T-cell (primary cell): ENCODE measurements around the gene GJA9. TPM values are rescaled to one million over a fixed set of nuclear protein-coding genes. Genes with fewer than 3 reads are reported as not detected.

Experiments used
- ATAC-seq, 4 experiments: fragments of 200-7000 bp in 3 of 4; fragments of 150-1000 bp in 1 of 4; cut with Tn5 transposase; replicated peaks in 1 of 4; 1 replicate in 3 of 4; 2 replicates in 1 of 4; pipeline ENCODE4 v1.10.0; 2021; ENCODE audit warnings: moderate library complexity in 3 of 4, mild to moderate bottlenecking in 2 of 4, moderate number of reproducible peaks in 1 of 4
- CTCF ChIA-PET, 2 donors: fragments of 300-600 bp; sonication (Branson Sonifier 250); formaldehyde crosslinking; loops; one replicate each; lab custom pipeline; 2022; ENCODE audit warnings: antibody characterized with exemption in 2 of 2; lab: Charles Lee
- POLR2A ChIA-PET, 2 donors: fragments of 300-600 bp; sonication (Branson Sonifier 250); formaldehyde crosslinking; loops; one replicate each; lab custom pipeline; 2022; ENCODE audit warnings: antibody characterized with exemption in 2 of 2; lab: Charles Lee
- DNase-seq, 35 experiments: peaks; one replicate each; pipeline versions ENCODE4 v3.0.0 to v3.0.0-alpha.2; 2013 to 2023
- H3K27ac ChIP-seq: one replicate; pipeline ENCODE4 v1.5.1; 2013; ENCODE audit warnings: low read length
- H3K27me3 ChIP-seq, 2 experiments: replicated peaks in 1 of 2; 1 replicate in 1 of 2; 2 replicates in 1 of 2; pipeline versions ENCODE4 v1.6.1 to v1.7.0; 2013; ENCODE audit warnings: low read length in 1 of 2, mixed read lengths in 1 of 2; ENCODE audit not compliant: control insufficient read depth in 2 of 2, insufficient read depth in 2 of 2; ENCODE audit errors: extremely low read depth in 1 of 2
- H3K36me3 ChIP-seq, 2 donors: 1 replicate in 1 of 2; 2 replicates in 1 of 2; pipeline versions ENCODE4 v1.6.1 to v1.7.0; 2013; ENCODE audit warnings: low read length in 1 of 2; ENCODE audit not compliant: control insufficient read depth in 2 of 2, insufficient read depth in 1 of 2; ENCODE audit errors: extremely low read depth in 1 of 2
- H3K4me1 ChIP-seq, 2 experiments: 1 replicate in 1 of 2; 2 replicates in 1 of 2; pipeline versions ENCODE4 v1.6.1 to v1.7.0; 2013; ENCODE audit warnings: low read length in 2 of 2, mixed read lengths in 1 of 2; ENCODE audit not compliant: insufficient read depth in 2 of 2, control insufficient read depth in 1 of 2; ENCODE audit errors: extremely low read depth in 1 of 2
- H3K4me3 ChIP-seq, 2 donors: 1 replicate in 1 of 2; 2 replicates in 1 of 2; pipeline versions ENCODE4 v1.5.1 to v1.7.0; 2013; ENCODE audit warnings: mild to moderate bottlenecking in 2 of 2, low read length in 1 of 2, moderate library complexity in 1 of 2; ENCODE audit not compliant: control insufficient read depth in 1 of 2; ENCODE audit errors: extremely low read depth in 1 of 2
- H3K9me3 ChIP-seq: 2 replicates; pipeline ENCODE4 v1.7.0; 2013
- H3K27ac Mint-ChIP-seq, 2 donors: one replicate each; pipeline ENCODE4 v1.8.0; 2020 to 2021; ENCODE audit warnings: mild to moderate bottlenecking in 2 of 2, mixed read lengths in 2 of 2
- H3K27me3 Mint-ChIP-seq, 2 donors: one replicate each; pipeline ENCODE4 v1.8.0; 2021 to 2022; ENCODE audit warnings: mixed read lengths in 2 of 2
- H3K36me3 Mint-ChIP-seq: one replicate; pipeline ENCODE4 v1.8.0; 2021; ENCODE audit warnings: mixed read lengths
- H3K4me1 Mint-ChIP-seq, 3 donors: one replicate each; pipeline ENCODE4 v1.8.0; 2020 to 2022; ENCODE audit warnings: mixed read lengths in 3 of 3, mild to moderate bottlenecking in 1 of 3
- H3K4me3 Mint-ChIP-seq, 3 donors: one replicate each; pipeline ENCODE4 v1.8.0; 2020 to 2022; ENCODE audit warnings: mild to moderate bottlenecking in 3 of 3, mixed read lengths in 3 of 3, moderate library complexity in 3 of 3
- H3K9me3 Mint-ChIP-seq, 3 donors: one replicate each; pipeline ENCODE4 v1.8.0; 2020 to 2022; ENCODE audit warnings: mixed read lengths in 3 of 3
- WGBS: methylation state at CpG from one replicate; pipeline ENCODE4 v1.1.5; 2013; ENCODE audit warnings: missing lambda C conversion rate; ENCODE audit not compliant: insufficient coverage; 5-methylcytosine and 5-hydroxymethylcytosine counted together
- total RNA-seq, 35 experiments: library from RNA in 6 of 35; stranded (reverse) in 6 of 35; fragments of 120-200 nt in 1 of 35; gene quantifications; one replicate each; pipeline versions ENCODE4 v1.2.1 to v1.2.4 and lab custom pipeline; 2013 to 2026

Gene GJA9
- total RNA-seq, 5 donors from 2014 or later (not counting 1 experiment from before 2014, with no cell fraction given): not detected

DNA sequence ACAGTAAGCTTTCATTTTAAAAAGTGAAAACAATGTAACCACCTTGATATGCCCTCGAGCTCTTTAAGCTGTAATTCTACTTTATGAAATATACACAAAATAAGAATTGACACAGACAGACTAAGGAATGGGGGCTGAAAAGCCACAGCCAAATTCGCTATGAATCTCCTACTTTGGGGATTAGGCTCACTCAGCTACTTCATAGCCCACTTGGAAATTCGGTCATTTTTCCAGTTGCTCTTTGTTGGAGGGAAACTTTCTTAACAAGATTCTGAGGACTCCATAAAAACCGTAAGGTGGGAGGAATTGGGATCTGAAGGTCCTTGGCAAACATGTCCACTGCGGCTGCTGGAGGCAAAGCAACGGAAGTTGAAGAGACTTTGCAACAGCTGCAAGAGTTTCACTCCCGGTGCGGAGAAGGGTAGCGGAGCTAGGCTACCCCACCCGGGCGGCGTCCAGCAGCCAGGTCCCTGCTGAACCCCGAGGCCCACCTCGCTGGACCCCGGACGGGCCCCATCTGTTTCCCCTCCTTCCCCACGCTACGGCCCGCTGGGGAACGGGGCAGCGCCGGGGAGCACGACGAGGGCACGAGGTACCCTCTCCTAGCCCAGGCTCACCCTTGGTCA, 8.9 kb downstream of the GJA9 start:
- peak overlapping the region; percentile 66 to 79 for H3K4me3 ChIP-seq
- peak overlapping the region; percentile 52 to 75 for H3K27ac Mint-ChIP-seq
- no peaks in the 10 kb centered on the region for H3K9me3 Mint-ChIP-seq
- ATAC-seq (peak; percentile 19 to 42 (median 32)), DNase-seq (peak in 21 of 35 experiments; percentile 2 to 53 (median 17))
- no peaks in the 10 kb centered on the region for H3K27me3 Mint-ChIP-seq
- no peaks in the 10 kb centered on the region for H3K27me3 ChIP-seq
- H3K9me3 ChIP-seq: no peaks in the 10 kb centered on the region
- H3K4me1 ChIP-seq: peaks cover 11% of the 10 kb centered on the region in 2 experiments
- no peaks in the 10 kb centered on the region for H3K36me3 ChIP-seq
- H3K36me3 Mint-ChIP-seq: peaks cover 9% of the 10 kb centered on the region
- peak overlapping the region; percentile 43 for H3K27ac ChIP-seq
- POLR2A ChIA-PET: interaction anchor here in 1 of 2 donors (0.6 to 1.4 kb wide), 2 partner anchors 154 to 332 kb away, joined by 3 read pairs; partner anchors contain the start of gene NDUFS5
- peaks cover 31 to 39% (median 39%) of the 10 kb centered on the region in 3 donors for H3K4me1 Mint-ChIP-seq
- CTCF ChIA-PET: interaction anchor here in 1 of 2 donors (0.6 kb wide), 1 partner anchor 978 kb away, joined by 3 read pairs; no protein-coding TSS in a partner anchor
- WGBS: 0% methylated on average over 22 of the region's 25 CpGs
- H3K4me3 Mint-ChIP-seq: peak overlapping the region; percentile 86 to 90 (median 90)

- Mint-ChIP-seq H3K27me3 (no peaks in the 10 kb centered on the region), H3K27ac (no peak overlapping the region), H3K4me1 (peaks cover 31 to 39% (median 39%) of the 10 kb centered on the region in 3 donors), H3K9me3 (no peaks in the 10 kb centered on the region), H3K36me3 (peaks cover 14% of the 10 kb centered on the region), H3K4me3 (no peak overlapping the region)
- ChIA-PET POLR2A (interaction anchor here in 1 of 2 donors (1.0 kb wide), 1 partner anchor 238 kb away, joined by 3 read pairs; no protein-coding TSS in a partner anchor), CTCF (interaction anchor here (0.6 to 0.9 kb wide), 4 partner anchors 22 to 943 kb away, joined by 3 to 6 read pairs (median 3); no protein-coding TSS in a partner anchor)
- H3K4me1 ChIP-seq: peaks cover 11% of the 10 kb centered on the region in 2 experiments
- no peak for ATAC-seq
- peaks cover 0 to 2% of the 10 kb centered on the region in 2 donors for H3K36me3 ChIP-seq
- H3K9me3 ChIP-seq: no peaks in the 10 kb centered on the region
- no peak for DNase-seq
- H3K4me3 ChIP-seq: no peak overlapping the region
- H3K27ac ChIP-seq: no peak overlapping the region
- 83% methylated on average over 6 of the region's 8 CpGs for WGBS
- no peaks in the 10 kb centered on the region for H3K27me3 ChIP-seq
Measured at GRCh38 chr1:38870996-38871395, 10.4 kb downstream of the GJA9 start.

GRCh38 chr1:38867208-38867607, 14.2 kb downstream of the GJA9 start:
- H3K27ac Mint-ChIP-seq: no peak overlapping the region
- CTCF ChIA-PET: interaction anchor here (0.7 to 1.0 kb wide), 3 partner anchors 10 to 1185 kb away, joined by 3 read pairs; no protein-coding TSS in a partner anchor
- H3K4me1 Mint-ChIP-seq: peaks cover 43 to 44% (median 44%) of the 10 kb centered on the region in 3 donors
- Histone ChIP-seq H3K36me3 (peaks cover 0 to 9% of the 10 kb centered on the region in 2 donors), H3K4me3 (no peak overlapping the region), H3K27me3 (no peaks in the 10 kb centered on the region), H3K9me3 (no peaks in the 10 kb centered on the region), H3K27ac (no peak overlapping the region), H3K4me1 (peaks cover 0 to 4% of the 10 kb centered on the region in 2 experiments)
- H3K36me3 Mint-ChIP-seq: peaks cover 18% of the 10 kb centered on the region
- WGBS: 100% methylated on average over 2 of the region's 8 CpGs
- no peak overlapping the region for H3K4me3 Mint-ChIP-seq
- H3K27me3 Mint-ChIP-seq: no peaks in the 10 kb centered on the region
- POLR2A ChIA-PET: interaction anchor here in 1 of 2 donors (0.6 kb wide), 1 partner anchor 12 kb away, joined by 4 read pairs; no protein-coding TSS in a partner anchor
- DNase-seq: no peak
- no peak for ATAC-seq
- no peaks in the 10 kb centered on the region for H3K9me3 Mint-ChIP-seq

DNA sequence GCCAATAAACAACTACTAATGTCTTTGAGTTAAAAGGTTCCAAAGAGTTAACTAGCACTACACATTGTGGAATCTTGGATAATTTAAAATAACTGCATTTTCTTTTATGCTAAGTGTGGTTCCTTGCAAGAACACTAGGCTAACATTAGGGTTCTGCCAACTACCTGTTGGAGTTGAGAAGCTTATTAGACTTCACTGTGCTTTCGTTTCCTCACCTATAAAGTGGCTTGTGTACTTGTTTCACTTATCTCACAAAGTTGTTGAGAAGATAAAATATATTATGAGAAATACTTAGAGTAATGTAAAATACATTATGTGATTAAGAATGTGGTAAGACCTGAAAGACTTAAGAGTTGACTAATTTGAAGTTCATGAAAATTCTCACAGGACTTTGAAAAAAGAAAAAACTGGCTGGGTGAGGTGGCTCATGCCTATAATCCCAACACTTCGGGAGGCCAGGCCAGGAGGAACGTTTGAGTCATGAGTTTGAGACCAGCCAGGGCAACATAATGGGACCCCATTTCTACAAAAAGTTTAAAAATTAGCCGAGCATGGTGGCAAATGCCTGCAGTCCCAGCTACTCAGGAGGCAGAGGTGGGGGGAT, 16.2 kb downstream of the GJA9 start:
- Mint-ChIP-seq H3K4me1 (peaks cover 38 to 49% (median 47%) of the 10 kb centered on the region in 3 donors), H3K36me3 (peaks cover 18% of the 10 kb centered on the region), H3K27me3 (no peaks in the 10 kb centered on the region), H3K4me3 (no peak overlapping the region), H3K27ac (peak overlapping the region in 1 of 2 donors; percentile 16), H3K9me3 (no peaks in the 10 kb centered on the region)
- ChIA-PET CTCF (no interaction called here), POLR2A (no interaction called here)
- Histone ChIP-seq H3K9me3 (no peaks in the 10 kb centered on the region), H3K4me3 (no peak overlapping the region), H3K27ac (no peak overlapping the region), H3K4me1 (peaks cover 1 to 10% of the 10 kb centered on the region in 2 experiments), H3K27me3 (no peaks in the 10 kb centered on the region), H3K36me3 (peaks cover 0 to 9% of the 10 kb centered on the region in 2 donors)
- DNase-seq (no peak), ATAC-seq (no peak)
- 90% methylated on average over 2 of the region's 4 CpGs for WGBS

DNA sequence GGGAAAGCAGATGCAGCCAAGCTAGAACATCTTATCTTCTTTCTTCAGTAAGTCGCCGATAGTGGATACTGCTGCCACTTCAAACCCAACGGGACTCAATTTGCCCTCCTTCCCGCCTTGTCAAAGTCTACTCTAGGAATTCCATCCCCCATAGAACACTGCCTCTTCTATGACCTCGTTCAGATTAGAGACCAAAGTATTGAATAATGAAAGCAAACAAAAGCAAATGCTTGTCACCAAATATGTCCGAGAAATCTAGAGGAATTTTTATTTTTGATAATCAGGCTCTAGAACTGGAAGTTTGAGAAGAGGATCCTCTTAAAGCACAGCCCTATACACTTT, 21.0 kb downstream of the GJA9 start:
- peaks cover 46 to 72% (median 62%) of the 10 kb centered on the region in 3 donors for H3K4me1 Mint-ChIP-seq
- Histone ChIP-seq H3K4me1 (peaks cover 9 to 28% of the 10 kb centered on the region in 2 experiments), H3K27ac (no peak overlapping the region), H3K4me3 (peak overlapping the region; percentile 83 to 89), H3K27me3 (no peaks in the 10 kb centered on the region), H3K36me3 (peaks cover 2 to 15% of the 10 kb centered on the region in 2 donors), H3K9me3 (no peaks in the 10 kb centered on the region)
- ATAC-seq: no peak
- ChIA-PET CTCF (no interaction called here), POLR2A (no interaction called here)
- DNase-seq: no peak
- peaks cover 11% of the 10 kb centered on the region for H3K36me3 Mint-ChIP-seq
- peak overlapping the region; percentile 76 to 83 for H3K27ac Mint-ChIP-seq
- H3K27me3 Mint-ChIP-seq: no peaks in the 10 kb centered on the region
- no peaks in the 10 kb centered on the region for H3K9me3 Mint-ChIP-seq
- 0% methylated on average over 3 of the region's 6 CpGs for WGBS
- peak overlapping the region; percentile 81 to 94 (median 90) for H3K4me3 Mint-ChIP-seq
